COR-L47 (cell line): Measurements from ENCODE around the gene ONECUT3.
"Not testable (repeated sequence)": the region's sequence is repeated elsewhere in the genome, so short reads cannot be mapped to it uniquely, and the experiment has no call there.

Experiments used
- DNase-seq: peaks from one replicate; lab custom pipeline; 2025; lab: John Stamatoyannopoulos, UW

The ONECUT3 gene

GRCh38 chr19:1752757-1753728, at the start of gene ONECUT3:
Gene ONECUT3, plus strand, starts transcription at chr19:1753506. Its CDS starts 157 bp downstream, at chr19:1753663.
- no peak for DNase-seq

- no peak for DNase-seq
Measured at GRCh38 chr19:1704339-1704738, 49.0 kb upstream of the ONECUT3 start.

DNA sequence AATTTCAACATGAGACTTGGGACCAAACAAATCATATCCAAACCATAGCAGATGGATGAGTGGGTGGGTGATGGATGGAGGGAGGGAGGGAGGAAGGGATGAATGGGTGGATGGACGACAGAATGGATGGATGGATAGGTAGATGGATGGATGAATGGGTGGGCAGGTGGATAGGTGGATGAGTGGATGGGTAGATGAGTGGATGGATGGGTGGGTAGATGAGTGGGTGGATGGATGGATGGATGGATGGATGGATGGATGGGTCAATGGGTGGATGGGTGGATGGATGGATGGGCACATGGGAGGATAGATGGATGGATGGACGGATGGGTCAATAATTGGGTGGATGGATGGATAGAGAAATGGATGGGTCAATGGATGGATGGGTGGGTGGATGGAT, 47.9 kb upstream of the ONECUT3 start:
- DNase-seq, result no peak

- DNase-seq, result not testable (repeated sequence)
Measured at GRCh38 chr19:1706646-1707045, 46.7 kb upstream of the ONECUT3 start.

DNA sequence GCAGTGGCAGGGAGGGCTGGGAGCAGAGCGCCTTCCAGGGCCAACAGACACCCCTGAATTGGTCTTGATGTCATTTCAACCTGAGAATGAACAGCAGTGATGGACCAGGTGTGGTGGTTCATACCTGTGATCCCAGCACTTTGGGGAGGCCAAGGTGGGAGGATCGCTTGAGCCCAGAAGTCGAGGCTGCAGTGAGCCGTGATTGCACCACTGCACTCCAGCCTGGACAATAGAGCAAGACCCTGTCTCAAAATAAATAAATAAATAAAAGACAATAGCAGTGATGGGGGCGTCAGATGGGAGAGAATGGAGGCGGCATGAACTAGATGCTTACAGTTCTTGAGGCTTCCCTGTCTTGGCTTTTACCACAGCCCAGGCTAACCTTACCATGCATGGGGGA, 46.1 kb upstream of the ONECUT3 start:
- no peak for DNase-seq

DNA sequence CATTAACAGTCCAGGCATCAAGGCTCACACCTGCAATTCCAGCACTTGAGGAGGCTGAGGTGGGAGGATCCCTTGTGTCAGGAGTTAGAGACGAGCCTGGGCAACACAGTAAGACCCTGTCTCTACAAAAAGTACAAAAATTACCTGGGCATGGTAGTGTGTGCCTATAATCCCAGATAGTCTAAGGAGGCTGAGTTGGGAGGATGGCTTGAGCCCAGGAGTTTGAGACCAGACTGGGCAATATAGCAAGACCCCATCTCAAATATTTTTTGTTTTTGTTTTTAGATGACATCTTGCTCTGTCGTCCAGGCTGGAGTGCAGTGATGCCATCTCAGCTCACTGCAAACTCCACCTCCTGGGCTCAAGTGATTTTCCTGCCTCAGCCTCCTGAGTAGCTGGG, 40.1 kb upstream of the ONECUT3 start:
- DNase-seq, result no peak

- no peak for DNase-seq
Measured at GRCh38 chr19:1715540-1715939, 37.8 kb upstream of the ONECUT3 start.

- no peak for DNase-seq
Measured at GRCh38 chr19:1717200-1717969, 35.9 kb upstream of the ONECUT3 start.

GRCh38 chr19:1717970-1718264, 35.4 kb upstream of the ONECUT3 start:
- no peak for DNase-seq

DNA sequence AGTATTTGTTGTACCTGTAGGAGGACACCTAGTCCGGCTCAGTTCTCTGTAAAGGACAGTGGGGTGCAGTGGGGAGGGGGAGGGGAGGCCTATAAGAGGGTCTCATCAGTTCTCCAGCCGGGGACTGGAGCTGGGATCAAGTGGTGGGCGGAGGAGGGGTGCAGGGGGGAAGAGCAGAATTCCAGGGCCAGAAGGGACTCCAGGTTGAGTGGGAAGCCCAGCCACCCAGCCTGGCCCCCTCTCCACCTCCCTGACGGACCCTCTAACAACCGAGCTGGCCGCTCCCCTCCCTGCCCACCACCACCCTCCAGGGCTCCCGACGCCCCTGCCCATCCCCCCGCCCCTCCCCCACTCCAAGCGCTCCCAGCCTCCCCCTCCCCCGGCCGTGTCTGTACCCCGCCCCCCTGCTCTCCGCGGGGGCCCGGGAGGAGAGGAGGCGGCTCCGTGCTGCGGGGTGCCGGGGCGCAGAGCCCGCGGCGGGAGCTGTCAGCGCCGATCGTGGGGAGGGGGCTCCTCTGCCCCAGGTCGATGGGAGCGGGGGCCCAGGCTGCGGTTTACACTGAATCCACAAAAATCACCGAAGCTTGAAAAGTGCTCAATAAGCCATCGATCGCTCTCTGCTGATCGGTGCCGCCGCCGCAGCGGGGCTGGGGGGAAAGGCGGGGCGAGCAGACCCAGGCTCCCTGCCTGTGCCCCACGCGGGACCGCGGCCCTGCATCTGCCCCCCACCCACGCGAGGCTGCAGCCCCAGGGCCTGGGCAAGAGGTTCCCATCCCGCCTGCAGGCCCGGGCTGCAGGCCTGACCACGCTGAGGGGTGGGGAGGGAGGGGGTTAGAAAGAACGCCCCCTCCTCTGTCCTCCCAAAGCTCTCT, 34.6 kb upstream of the ONECUT3 start:
- no peak for DNase-seq

DNA sequence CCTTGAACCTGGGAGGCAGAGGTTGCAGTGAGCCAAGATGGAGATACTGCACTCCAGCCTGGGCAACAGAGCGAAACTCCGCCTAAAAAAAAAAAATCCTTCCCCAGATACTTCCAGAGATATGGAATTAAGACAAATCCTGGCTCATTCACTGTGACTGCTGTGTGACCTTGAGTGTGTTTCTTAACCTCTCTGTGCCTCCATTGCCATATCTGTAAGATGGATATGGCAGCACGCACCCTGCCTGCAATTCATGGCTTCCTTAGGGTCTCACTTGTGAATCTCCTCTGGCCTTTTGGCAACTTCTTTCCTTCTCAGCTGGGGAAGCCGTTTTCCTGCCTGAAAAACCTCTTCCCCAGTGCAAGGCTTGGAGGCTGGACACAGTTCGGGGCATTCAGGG, 33.8 kb upstream of the ONECUT3 start:
- no peak for DNase-seq

- DNase-seq, result no peak
Measured at GRCh38 chr19:1720237-1720636, 33.1 kb upstream of the ONECUT3 start.

DNA sequence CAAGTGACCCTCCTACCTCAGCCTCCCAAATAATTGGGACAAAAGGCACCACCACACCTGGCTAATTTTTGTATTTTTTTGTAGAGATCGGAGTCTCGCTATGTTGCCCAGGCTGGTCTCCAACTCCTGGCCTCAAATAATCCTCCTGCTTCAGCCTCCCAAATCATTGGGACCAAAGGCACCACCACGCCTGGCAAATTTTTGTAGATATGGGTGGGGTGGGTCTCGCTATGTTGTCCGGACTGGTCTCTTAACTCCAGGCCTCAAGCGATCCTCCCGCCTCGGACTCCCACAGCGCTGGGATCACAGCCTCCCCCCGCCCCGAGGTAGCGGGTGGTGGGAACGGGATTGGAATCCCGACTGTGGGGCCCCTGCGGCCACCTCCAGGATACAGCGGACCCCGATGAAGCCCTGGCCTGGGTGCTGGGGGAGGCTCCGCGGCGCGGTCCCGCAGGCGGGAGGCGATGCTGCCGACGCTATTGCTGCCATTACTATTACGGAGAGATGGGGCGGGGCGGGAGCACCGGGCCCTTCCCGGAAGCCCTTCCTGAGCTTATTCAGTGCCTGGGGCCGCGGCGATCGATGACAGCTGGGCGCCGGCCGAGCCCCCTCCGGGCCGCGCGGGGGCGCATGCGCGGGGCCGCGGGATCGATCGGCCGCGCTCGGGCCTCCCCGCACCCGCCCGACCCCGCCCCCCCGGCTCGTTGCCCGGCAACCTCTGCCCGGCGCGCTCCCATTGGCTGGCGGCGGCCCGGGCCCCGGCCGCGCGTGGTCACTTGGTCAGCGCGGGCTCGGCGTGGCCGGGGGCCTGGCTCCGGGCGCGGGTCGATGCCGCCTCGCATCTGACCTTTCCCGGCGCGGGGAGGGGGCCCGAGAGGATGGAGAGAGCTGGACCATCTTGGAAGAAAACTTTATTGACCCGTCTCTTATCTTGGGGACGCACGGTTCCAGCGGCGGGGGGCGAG, 27.9 kb upstream of the ONECUT3 start:
- DNase-seq, result peak; percentile 26

DNA sequence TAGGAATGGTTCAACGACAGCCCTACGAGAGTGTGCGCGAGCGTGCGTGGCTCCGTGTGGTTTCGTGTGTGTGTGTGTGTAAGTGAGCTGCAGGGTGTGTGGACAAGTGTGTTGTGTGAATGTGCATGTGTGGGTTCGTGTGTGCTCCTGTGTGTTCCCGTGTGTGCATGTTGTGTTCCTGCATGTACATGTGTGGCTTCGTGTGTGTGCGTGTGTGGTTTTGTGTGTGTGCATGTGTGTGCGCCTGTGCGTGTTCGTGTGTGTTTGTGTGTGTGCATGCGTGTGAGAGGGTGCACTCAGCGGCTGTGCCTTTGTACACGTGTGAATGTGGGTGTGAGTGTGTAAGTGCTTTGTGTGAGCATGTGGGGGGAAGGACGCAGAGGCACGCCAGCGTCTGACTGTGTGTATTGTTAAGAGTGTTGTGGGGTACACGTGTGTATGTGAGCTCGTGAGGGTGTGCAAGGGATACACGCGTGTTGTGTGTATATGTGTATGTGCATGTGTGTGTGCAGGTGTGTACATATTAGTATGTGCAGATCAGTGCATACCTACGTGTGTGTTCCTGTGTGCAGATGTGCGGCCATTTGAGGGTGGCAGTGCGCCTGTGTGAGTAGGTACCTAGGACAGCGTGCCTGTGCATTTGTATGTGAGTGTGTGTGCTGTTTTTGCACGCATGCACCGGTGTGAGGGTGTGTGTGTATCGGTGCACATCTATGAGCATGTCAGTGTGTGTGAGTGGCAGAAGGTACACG, 24.3 kb upstream of the ONECUT3 start:
- DNase-seq, result no peak

GRCh38 chr19:1729568-1729925, 23.8 kb upstream of the ONECUT3 start:
- no peak for DNase-seq

DNA sequence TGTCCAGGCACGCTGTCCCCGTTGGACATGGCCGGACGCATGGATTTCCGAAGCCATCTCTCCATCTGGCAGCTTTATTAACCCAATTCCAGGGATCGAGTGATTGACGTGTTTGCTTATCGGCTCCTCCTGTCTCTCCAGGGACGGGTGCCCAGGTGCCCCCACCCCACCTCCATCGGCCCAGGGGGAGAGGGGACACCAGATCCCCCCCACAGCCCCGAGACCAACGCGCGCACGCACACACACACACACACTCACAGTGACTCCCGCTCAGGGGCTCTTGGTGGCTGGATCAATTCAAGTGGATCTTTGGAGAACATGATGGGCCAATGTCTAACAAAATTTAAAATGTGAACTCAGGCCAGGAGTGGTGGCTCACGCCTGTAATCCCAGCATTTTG, 23.1 kb upstream of the ONECUT3 start:
- DNase-seq, result no peak

- DNase-seq, result no peak
Measured at GRCh38 chr19:1734321-1734966, 18.9 kb upstream of the ONECUT3 start.

- no peak for DNase-seq
Measured at GRCh38 chr19:1736280-1736679, 17.0 kb upstream of the ONECUT3 start.

- no peak for DNase-seq
Measured at GRCh38 chr19:1736927-1737326, 16.4 kb upstream of the ONECUT3 start.
